Endothelial cell (in vitro differentiated cells): ENCODE results near the gene STX5. TPM values are rescaled to one million over a fixed set of nuclear protein-coding genes. Genes with fewer than 3 reads are reported as not detected.
"Not testable (repeated sequence)": the region's sequence is repeated elsewhere in the genome, so short reads cannot be mapped to it uniquely, and the experiment has no call there.

ENCODE experiments used
- DNase-seq: peaks from one replicate; pipeline ENCODE4 v3.0.0; 2021; ENCODE audit warnings: low spot score
- H3K27ac Mint-ChIP-seq: one replicate; pipeline ENCODE4 v1.8.0; 2021; ENCODE audit warnings: mixed read lengths, inconsistent platforms; ENCODE audit not compliant: unreplicated experiment
- H3K27me3 Mint-ChIP-seq: one replicate; pipeline ENCODE4 v1.8.0; 2021; ENCODE audit warnings: mild to moderate bottlenecking, moderate library complexity, mixed read lengths, inconsistent platforms; ENCODE audit not compliant: unreplicated experiment
- H3K36me3 Mint-ChIP-seq: one replicate; pipeline ENCODE4 v1.8.0; 2021; ENCODE audit warnings: mild to moderate bottlenecking, low read depth, mixed read lengths, inconsistent platforms; ENCODE audit not compliant: unreplicated experiment
- H3K4me1 Mint-ChIP-seq: one replicate; pipeline ENCODE4 v1.8.0; 2021; ENCODE audit warnings: mild to moderate bottlenecking, mixed read lengths, inconsistent platforms; ENCODE audit not compliant: unreplicated experiment
- H3K4me3 Mint-ChIP-seq: one replicate; pipeline ENCODE4 v1.8.0; 2021; ENCODE audit warnings: mild to moderate bottlenecking, mixed read lengths, inconsistent platforms; ENCODE audit not compliant: unreplicated experiment
- H3K9me3 Mint-ChIP-seq: one replicate; pipeline ENCODE4 v1.8.0; 2021; ENCODE audit warnings: mixed read lengths, inconsistent platforms; ENCODE audit not compliant: unreplicated experiment
- total RNA-seq: library from RNA; stranded (reverse); fragmentation: NEBNext Ultra II Directional; extraction: Animal tissue kit (Norgen Biotek cat#: 25700); gene quantifications from one replicate; pipeline ENCODE4 v1.2.1, GENCODE V29; 2021; ENCODE audit not compliant: unreplicated experiment
- TF ChIP-seq, protein P1 (sequence below): fragments of 200-600 bp; sonication (generic); IDR thresholded peaks from one replicate; pipeline ENCODE4 v1.5.0; 2021; ENCODE audit warnings: antibody characterized with exemption; ENCODE audit not compliant: unreplicated experiment

The STX5 gene
- total RNA-seq, 1 donor from 2014 or later: 37.9 TPM

- Mint-ChIP-seq H3K36me3 (peaks cover 18% of the 10 kb centered on the region), H3K4me3 (peak overlapping the region; percentile 26), H3K9me3 (no peaks in the 10 kb centered on the region), H3K4me1 (no peaks in the 10 kb centered on the region), H3K27ac (no peak overlapping the region), H3K27me3 (peaks cover 3% of the 10 kb centered on the region)
- DNase-seq: no peak
- TF ChIP-seq, protein P1, sequence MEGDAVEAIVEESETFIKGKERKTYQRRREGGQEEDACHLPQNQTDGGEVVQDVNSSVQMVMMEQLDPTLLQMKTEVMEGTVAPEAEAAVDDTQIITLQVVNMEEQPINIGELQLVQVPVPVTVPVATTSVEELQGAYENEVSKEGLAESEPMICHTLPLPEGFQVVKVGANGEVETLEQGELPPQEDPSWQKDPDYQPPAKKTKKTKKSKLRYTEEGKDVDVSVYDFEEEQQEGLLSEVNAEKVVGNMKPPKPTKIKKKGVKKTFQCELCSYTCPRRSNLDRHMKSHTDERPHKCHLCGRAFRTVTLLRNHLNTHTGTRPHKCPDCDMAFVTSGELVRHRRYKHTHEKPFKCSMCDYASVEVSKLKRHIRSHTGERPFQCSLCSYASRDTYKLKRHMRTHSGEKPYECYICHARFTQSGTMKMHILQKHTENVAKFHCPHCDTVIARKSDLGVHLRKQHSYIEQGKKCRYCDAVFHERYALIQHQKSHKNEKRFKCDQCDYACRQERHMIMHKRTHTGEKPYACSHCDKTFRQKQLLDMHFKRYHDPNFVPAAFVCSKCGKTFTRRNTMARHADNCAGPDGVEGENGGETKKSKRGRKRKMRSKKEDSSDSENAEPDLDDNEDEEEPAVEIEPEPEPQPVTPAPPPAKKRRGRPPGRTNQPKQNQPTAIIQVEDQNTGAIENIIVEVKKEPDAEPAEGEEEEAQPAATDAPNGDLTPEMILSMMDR: no peak
Measured at GRCh38 chr11:62777389-62777788, 54.5 kb downstream of the STX5 start.

- Mint-ChIP-seq H3K36me3 (peaks cover 22% of the 10 kb centered on the region), H3K27ac (no peak overlapping the region)
Measured at GRCh38 chr11:62775646-62776045, 56.2 kb downstream of the STX5 start.

GRCh38 chr11:62774407-62774806, 57.4 kb downstream of the STX5 start:
- H3K36me3 Mint-ChIP-seq: peaks cover 23% of the 10 kb centered on the region
- no peaks in the 10 kb centered on the region for H3K9me3 Mint-ChIP-seq
- no peak for DNase-seq
- TF ChIP-seq, protein P1: no peak
- H3K4me3 Mint-ChIP-seq: no peak overlapping the region
- H3K27me3 Mint-ChIP-seq: peaks cover 9% of the 10 kb centered on the region
- no peak overlapping the region for H3K27ac Mint-ChIP-seq
- peaks cover 9% of the 10 kb centered on the region for H3K4me1 Mint-ChIP-seq

More at GRCh38 chr11:62775646-62776045, 56.2 kb downstream of the STX5 start:
- Mint-ChIP-seq H3K4me3 (no peak overlapping the region), H3K27me3 (peaks cover 9% of the 10 kb centered on the region), H3K9me3 (no peaks in the 10 kb centered on the region), H3K4me1 (peaks cover 4% of the 10 kb centered on the region)
- TF ChIP-seq, protein P1: no peak
- no peak for DNase-seq

GRCh38 chr11:62771144-62772021, 60.5 kb downstream of the STX5 start, which contains the start of gene TAF6L:
TSS of gene TAF6L (plus strand) at chr11:62771396. CDS start at chr11:62775784, 4,388 bp downstream.
- Mint-ChIP-seq H3K9me3 (no peaks in the 10 kb centered on the region), H3K4me1 (peaks cover 9% of the 10 kb centered on the region), H3K27ac (peak within 1 kb of the TSS; percentile 94), H3K36me3 (peaks cover 14% of the 10 kb centered on the region), H3K4me3 (peak within 1 kb of the TSS; percentile 92), H3K27me3 (peaks cover 6% of the 10 kb centered on the region)
- peak; percentile 92 for DNase-seq
- TF ChIP-seq, protein P1: no peak

- TF ChIP-seq, protein P1: no peak
- peak; percentile 33 for DNase-seq
- no peaks in the 10 kb centered on the region for H3K9me3 Mint-ChIP-seq
- peaks cover 9% of the 10 kb centered on the region for H3K4me1 Mint-ChIP-seq
- H3K27ac Mint-ChIP-seq: peak overlapping the region; percentile 82
- peaks cover 6% of the 10 kb centered on the region for H3K27me3 Mint-ChIP-seq
- H3K36me3 Mint-ChIP-seq: peaks cover 15% of the 10 kb centered on the region
- peak overlapping the region; percentile 91 for H3K4me3 Mint-ChIP-seq
Measured at GRCh38 chr11:62770778-62771143, 61.1 kb downstream of the STX5 start.

GRCh38 chr11:62760867-62761227, 71.0 kb downstream of the STX5 start:
- not testable (repeated sequence) for DNase-seq, H3K27me3 Mint-ChIP-seq, H3K9me3 Mint-ChIP-seq
- Mint-ChIP-seq H3K27ac (peak overlapping the region; percentile 30), H3K4me3 (peak overlapping the region; percentile 84), H3K4me1 (peaks cover 19% of the 10 kb centered on the region), H3K36me3 (peaks cover 11% of the 10 kb centered on the region)
